ENCODE results near the gene CDKAL1.

DNA sequence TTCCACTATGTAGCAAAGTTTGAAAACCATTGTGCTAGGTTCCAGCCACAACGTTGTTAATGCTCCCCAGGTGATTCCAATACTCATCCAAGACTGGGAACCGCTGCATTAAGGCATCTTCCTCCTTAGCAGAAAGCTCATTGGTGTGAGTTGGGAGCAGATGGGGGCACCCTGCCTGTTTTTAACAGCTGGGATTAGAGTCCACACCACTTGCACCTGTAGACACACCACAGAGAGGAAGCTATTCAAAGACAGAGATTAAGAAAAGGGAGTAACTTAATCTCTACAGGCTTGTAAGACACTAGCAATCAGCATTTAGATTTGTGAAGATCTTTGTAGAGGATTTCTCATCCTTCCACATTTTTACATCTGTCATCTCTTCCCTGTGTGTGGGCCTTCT, 725.4 kb downstream of the CDKAL1 start:
- TF ChIP-seq POLR2A (IDR thresholded peaks at IDR 0.05; ENCODE audit: low read depth, low read length) (no peak), POLR2AphosphoS5 (IDR thresholded peaks at IDR 0.05; ENCODE audit: insufficient read depth, low read depth, low read length) (no peak), EZH2 (IDR thresholded peaks at IDR 0.05; ENCODE audit: borderline replicate concordance, low read depth, low read length, severe bottlenecking) (no peak), GATA2 (IDR thresholded peaks at IDR 0.05; ENCODE audit: insufficient read depth, insufficient read length, low read depth, low read length) (no peak)
- TF ChIP-seq, protein P1, sequence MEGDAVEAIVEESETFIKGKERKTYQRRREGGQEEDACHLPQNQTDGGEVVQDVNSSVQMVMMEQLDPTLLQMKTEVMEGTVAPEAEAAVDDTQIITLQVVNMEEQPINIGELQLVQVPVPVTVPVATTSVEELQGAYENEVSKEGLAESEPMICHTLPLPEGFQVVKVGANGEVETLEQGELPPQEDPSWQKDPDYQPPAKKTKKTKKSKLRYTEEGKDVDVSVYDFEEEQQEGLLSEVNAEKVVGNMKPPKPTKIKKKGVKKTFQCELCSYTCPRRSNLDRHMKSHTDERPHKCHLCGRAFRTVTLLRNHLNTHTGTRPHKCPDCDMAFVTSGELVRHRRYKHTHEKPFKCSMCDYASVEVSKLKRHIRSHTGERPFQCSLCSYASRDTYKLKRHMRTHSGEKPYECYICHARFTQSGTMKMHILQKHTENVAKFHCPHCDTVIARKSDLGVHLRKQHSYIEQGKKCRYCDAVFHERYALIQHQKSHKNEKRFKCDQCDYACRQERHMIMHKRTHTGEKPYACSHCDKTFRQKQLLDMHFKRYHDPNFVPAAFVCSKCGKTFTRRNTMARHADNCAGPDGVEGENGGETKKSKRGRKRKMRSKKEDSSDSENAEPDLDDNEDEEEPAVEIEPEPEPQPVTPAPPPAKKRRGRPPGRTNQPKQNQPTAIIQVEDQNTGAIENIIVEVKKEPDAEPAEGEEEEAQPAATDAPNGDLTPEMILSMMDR (IDR thresholded peaks at IDR 0.05; ENCODE audit: extremely low read depth in 1 of 2, insufficient read depth in 1 of 2, low read depth in 1 of 2, low read length in 2 of 2), result no peak
- TF ChIP-seq, protein P2, sequence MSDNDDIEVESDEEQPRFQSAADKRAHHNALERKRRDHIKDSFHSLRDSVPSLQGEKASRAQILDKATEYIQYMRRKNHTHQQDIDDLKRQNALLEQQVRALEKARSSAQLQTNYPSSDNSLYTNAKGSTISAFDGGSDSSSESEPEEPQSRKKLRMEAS (IDR thresholded peaks at IDR 0.05; ENCODE audit: insufficient read depth, insufficient read length), result no peak
